ENCODE data around the gene SAMD4B.

Gene SAMD4B

DNA sequence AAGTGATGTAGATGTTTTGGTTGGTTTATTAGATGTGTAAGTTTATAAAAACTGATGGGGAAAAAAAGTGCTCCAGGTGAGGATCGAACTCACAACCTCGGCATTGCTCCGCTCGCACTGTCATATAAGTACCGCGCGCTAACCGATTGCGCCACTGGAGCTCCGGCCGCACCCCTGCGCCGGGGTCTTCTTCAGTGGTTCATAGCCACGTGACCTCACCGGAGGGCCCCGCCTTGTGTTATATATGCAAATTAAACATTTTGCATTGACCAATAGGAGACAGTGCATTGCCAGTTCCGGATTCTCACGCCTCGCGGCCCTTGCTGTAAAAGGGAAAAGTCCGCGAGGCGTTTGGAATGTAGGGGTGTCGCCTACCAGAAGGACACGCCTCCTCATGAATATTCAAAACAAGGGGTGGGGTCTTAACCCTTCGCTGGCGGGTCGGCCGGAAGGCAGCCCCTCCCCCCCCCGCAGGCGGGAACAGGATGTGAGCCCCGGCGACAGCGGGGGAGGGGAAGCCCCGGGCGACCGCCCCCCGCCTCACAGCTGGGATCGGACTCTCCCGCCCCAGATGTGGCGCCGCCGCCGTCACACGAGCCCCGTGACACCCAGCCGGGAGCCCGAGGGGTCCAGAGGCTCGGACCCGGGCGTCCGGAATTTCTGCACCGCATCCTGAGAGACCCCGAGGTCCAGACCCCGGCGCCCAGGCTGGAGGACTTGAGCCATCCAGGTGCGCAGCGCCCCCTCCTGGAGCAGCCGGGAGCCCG is 70.1 kb downstream of the SAMD4B start, which contains the start of gene PLEKHG2:
Gene PLEKHG2 (plus strand): TSS at position 570 of the 767 bp plus-strand sequence. CDS start 1,418 bp downstream, outside the sequence.
- TF ChIP-seq, protein P1, sequence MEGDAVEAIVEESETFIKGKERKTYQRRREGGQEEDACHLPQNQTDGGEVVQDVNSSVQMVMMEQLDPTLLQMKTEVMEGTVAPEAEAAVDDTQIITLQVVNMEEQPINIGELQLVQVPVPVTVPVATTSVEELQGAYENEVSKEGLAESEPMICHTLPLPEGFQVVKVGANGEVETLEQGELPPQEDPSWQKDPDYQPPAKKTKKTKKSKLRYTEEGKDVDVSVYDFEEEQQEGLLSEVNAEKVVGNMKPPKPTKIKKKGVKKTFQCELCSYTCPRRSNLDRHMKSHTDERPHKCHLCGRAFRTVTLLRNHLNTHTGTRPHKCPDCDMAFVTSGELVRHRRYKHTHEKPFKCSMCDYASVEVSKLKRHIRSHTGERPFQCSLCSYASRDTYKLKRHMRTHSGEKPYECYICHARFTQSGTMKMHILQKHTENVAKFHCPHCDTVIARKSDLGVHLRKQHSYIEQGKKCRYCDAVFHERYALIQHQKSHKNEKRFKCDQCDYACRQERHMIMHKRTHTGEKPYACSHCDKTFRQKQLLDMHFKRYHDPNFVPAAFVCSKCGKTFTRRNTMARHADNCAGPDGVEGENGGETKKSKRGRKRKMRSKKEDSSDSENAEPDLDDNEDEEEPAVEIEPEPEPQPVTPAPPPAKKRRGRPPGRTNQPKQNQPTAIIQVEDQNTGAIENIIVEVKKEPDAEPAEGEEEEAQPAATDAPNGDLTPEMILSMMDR (conservative IDR thresholded peaks at IDR 0.05; ENCODE audit: control insufficient read depth, insufficient read depth, low read depth, low read length), result peak; percentile 51
- peak within 1 kb of the TSS; percentile 86 for H3K4me3 ChIP-seq (ENCODE audit: control insufficient read depth, low read depth, low read length)
- DNase-seq (ENCODE audit: low read depth), result peak; percentile 99

DNA sequence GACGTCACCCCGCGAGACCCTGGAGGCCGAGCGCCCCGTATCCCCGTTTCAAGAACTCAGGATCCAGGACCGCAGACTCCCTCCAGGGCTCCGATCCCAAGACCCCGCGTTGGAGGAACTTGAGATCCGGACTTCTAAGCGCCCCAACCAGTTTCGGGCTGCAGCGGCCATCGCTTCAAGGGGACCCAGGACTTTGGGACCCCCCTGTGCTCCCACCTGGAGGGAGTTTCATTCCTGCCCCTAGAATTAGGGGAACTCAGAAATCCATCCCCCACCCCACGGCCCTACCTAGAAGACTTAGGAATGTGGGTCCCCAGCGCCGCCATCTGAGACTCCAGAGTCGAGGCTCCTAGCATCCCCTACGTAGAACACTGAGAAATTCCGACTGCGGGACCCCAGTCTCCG is 70.6 kb downstream of the SAMD4B start:
- DNase-seq (ENCODE audit: low read depth), result no peak
- H3K4me3 ChIP-seq (ENCODE audit: control insufficient read depth, low read depth, low read length), result peak overlapping the region; percentile 86
- TF ChIP-seq, protein P1 (conservative IDR thresholded peaks at IDR 0.05; ENCODE audit: control insufficient read depth, insufficient read depth, low read depth, low read length), result no peak

DNA sequence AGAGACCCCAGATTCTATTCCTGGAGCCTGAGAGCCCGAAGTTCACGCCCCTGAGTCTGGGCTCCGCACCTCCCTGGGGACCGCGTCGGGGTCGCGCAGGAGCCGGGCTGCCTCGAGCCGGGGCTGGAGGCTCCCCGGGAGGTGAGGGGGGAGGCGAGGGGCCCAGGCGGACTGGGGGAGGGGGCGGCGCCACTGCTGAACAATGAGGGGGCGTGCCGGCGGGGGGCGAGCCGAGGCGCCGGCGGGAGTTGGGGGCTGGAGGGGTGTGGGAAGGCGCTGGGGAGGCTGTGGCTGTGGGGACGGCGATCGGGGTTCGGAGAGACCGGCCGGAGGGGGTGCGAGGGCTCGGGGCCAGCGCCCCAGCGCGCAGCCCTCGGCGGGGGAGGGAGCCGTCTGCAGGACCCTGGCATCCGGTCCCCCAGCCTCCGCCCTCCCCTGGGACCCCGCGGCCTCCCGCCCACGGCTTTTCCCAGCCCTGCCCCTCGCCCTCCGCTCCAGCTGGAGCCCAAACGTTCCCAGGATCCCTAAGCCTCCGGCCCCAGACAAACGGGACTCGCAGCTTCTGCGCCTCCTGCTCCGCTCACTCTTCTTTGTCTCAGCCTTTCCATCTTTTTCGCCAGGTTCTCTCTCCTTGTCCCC is 71.2 kb downstream of the SAMD4B start:
- DNase-seq (ENCODE audit: low read depth), result peak; percentile 65
- H3K4me3 ChIP-seq (ENCODE audit: control insufficient read depth, low read depth, low read length), result peak overlapping the region; percentile 86
- TF ChIP-seq, protein P1 (conservative IDR thresholded peaks at IDR 0.05; ENCODE audit: control insufficient read depth, insufficient read depth, low read depth, low read length), result no peak

DNA sequence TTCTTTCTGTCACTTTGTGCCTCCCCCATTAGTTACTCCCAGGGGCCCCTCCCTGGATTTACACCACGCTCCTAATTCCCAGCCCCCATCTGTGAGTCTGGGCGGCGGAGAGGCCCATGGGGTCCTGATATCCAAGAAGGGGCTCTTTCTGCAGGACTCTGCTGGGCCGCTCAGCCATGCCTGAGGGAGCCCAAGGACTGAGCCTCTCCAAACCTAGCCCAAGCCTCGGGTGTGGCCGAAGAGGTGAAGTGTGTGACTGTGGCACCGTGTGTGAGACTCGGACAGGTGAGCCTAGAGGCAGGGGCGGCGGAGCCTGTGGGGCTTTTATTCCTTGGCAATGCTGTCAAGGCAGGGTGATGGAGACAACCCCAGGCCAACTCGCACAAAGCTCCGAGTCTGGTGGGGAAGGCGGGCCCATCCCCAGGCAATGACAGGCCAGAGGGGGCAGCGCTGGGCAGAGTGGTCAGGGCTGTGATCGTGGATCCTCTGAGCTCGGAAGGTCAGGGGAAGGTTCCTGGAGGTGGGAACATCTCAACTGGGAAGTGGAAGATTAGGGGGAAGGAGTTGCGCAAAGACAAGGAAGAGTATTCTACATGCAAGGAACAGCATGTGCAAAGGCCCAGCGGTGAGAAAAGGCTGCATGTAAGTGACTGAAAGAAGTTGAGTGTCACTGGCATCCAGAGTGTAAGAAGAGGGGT is 71.8 kb downstream of the SAMD4B start:
- DNase-seq (ENCODE audit: low read depth), result peak; percentile 39
- TF ChIP-seq, protein P1 (conservative IDR thresholded peaks at IDR 0.05; ENCODE audit: control insufficient read depth, insufficient read depth, low read depth, low read length), result peak; percentile 26
- peak overlapping the region; percentile 86 for H3K4me3 ChIP-seq (ENCODE audit: control insufficient read depth, low read depth, low read length)

DNA sequence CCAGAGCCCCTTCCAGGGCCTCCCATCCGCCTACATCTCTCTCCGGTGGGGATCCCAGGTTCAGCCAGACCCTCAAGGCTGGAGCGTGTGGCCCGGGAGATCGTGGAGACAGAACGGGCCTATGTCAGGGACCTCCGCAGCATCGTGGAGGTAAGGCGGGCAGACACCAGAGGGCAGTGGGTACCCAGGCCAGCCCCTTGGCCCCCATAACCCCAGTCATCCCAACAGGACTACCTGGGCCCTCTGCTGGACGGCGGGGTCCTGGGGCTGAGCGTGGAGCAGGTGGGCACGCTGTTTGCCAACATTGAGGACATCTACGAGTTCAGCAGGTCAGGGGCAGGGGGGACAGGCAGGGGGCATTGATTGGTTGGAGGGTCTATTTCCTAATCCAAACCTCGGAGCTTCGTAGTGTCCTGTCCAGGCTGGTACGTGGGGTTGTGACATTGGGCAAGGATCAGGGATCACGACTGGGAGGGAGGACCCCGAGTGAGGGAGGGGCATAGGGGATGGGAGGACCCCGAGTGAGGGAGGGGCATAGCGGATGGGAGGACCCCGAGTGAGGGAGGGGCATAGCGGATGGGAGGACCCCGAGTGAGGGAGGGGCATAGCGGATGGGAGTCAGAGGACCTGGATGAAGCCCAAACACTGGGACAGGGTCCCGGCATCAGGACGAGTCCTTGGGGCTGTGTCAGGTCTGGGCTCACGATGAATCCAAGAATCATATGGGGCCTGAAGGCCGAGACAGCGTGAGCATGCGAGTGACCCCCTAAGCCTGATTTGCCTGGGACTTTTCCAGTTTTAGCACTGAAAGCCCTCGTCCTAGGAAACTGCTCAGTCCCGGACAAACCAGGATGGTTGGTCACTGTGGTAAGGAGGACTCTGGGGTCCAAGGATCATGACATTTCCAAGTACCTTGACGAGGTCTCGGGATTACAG is 73.2 kb downstream of the SAMD4B start:
- DNase-seq (ENCODE audit: low read depth), result no peak
- no peak overlapping the region for H3K4me3 ChIP-seq (ENCODE audit: control insufficient read depth, low read depth, low read length)
- TF ChIP-seq, protein P1 (conservative IDR thresholded peaks at IDR 0.05; ENCODE audit: control insufficient read depth, insufficient read depth, low read depth, low read length), result no peak
